CD4-positive, alpha-beta T cell treated with Interleukin-10 for 1 hour (primary cell): ENCODE measurements around the gene CCNJ.
A peak's percentile ranks its signal among the peaks of the same experiment; 100 is the strongest.

Experiments
- DNase-seq: peaks from one replicate; pipeline ENCODE4 v3.0.0-alpha.2; 2020

Gene CCNJ

GRCh38 chr10:96061232-96061631, 17.8 kb downstream of the CCNJ start:
- DNase-seq, result no peak

GRCh38 chr10:96072674-96073073, 29.3 kb downstream of the CCNJ start:
- DNase-seq, result no peak

DNA sequence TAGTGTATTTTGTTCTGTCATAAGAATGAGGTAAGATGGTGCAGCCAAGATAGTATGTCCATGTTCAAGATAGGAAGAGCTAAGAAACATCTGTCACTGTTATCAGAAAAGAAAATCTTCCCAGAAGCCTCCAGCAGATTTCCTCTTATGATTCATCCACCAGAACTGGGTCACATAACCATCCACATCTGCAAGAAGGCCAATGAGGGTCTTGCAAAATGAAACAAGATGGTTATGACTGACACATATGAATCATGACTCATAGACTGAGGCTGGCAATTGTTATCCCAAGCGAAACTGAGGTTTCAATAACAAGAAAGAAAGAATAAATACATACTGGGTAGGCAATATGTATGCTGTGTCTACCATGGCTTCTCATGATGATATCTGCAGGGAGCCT, 30.3 kb downstream of the CCNJ start:
- no peak for DNase-seq

DNA sequence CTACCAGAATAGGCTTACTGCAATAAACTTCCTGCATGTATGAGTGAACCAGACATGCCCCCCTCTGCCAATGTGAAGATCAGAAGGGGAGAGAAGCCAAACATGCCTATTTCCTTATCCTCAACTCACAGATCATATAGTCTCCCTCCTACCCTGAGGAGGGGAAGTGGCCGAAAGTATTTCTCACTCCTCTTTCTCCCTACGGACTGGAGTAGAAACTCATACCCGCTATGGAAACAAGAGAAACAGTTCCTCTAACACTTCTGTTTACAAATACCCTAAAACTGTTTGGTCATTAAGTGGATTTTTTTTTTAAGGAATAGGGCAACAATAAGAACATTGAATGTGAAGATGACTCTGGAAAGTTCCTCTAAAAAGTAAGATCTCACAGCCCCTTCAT, 31.4 kb downstream of the CCNJ start:
- DNase-seq, result no peak

DNA sequence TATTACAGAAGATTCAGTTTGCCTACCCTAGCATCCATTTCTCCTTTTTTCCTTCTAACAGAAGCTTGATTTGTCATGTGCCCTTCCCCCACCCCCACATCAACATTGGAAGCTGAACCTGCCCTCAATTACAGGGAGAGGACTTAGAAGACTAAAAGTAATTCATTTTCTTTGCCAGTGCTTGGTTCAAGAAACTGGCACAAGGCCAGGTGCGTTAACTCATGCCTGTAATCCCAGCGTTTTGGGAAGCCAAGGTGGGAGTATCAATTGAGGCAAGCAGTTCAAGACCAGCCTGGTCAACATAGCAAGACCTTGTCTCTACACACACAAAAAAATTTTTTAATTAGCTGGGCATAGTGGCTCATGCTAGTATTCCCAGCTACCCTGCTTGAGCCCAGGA, 32.6 kb downstream of the CCNJ start:
- no peak for DNase-seq

- no peak for DNase-seq
Measured at GRCh38 chr10:96077156-96077555, 33.8 kb downstream of the CCNJ start.

DNA sequence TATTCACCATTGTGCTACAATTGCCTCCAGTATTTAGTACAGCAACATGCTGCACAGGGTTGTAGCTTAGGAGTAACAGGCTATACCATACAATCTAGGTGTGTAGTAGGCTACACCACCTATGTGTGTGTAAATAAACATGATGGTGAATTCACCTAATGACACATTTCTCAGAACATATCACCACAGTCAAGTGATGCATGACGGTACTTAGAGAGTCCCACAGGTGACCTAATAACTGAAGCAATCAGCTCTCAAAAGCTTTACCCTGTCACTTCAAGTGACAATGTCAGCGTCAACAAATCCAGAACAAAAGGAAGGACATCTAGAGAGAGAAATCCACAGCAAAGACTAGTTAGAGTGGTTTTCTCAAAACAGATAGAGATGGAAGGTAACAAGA, 38.8 kb downstream of the CCNJ start:
- no peak for DNase-seq

GRCh38 chr10:96082748-96083147, 39.4 kb downstream of the CCNJ start:
- no peak for DNase-seq

DNA sequence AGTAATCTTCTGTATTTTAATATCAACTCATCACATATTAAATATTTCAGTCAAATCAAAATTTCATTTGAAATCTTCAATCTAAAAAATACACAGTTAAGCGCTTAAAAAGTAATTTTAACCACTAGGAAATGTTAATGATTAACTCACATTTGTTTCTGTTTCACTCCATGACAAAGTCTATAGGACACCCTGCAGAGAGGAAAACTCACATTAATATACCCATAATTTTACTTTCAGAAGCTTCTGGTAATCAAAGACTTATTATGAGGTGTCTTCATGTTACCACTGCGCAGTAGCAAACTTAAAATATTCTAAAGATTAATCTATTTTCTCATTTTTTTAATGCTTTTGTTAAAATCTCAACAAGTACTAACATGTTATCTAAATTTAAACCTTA, 45.7 kb downstream of the CCNJ start:
- no peak for DNase-seq

- peak; percentile 95 for DNase-seq
Measured at GRCh38 chr10:96089670-96090462, 46.5 kb downstream of the CCNJ start.

GRCh38 chr10:96090463-96090800, 47.0 kb downstream of the CCNJ start:
- DNase-seq, result no peak

- no peak for DNase-seq
Measured at GRCh38 chr10:96092999-96093767, 49.8 kb downstream of the CCNJ start.

DNA sequence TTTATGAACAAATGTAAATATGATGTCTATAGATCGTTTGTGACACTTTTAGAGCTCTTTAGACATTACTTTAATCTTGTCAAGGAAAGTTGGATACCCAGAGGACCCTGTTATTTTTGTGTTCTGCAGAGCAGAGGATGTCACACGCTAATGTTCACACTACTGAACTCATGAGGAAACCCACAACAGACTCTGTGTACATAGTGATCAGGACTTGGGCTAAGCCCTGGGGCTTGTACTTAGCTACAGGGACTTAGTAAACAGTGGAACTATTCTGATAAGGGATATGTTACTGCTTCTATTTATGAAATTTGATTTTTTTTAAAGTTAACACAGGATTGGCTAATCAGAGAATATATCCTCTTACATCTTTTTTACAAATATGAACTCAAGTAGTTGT, 50.6 kb downstream of the CCNJ start:
- no peak for DNase-seq

GRCh38 chr10:96096958-96097357, 53.6 kb downstream of the CCNJ start:
- no peak for DNase-seq

DNA sequence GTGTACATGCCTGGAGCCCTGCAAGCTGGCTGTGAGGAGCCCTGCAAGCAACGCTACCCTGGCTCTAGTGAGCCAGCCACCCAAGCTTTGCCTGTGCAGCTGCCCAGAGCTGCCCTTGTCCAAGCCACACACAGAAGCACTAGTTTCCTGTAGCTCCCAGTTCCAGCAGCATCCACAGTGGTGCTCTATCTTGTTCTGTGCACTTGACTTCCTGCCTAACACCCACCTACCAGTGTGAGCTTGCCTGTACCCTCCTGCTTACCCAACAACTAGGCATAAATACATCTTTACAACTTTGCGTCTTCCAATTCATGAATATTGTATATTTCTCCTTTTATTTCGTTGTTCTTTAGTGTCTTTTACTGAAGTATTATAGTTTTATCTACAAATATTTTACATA, 54.5 kb downstream of the CCNJ start:
- no peak for DNase-seq

- no peak for DNase-seq
Measured at GRCh38 chr10:96107623-96108038, 64.2 kb downstream of the CCNJ start.
